Subcutaneous abdominal adipose tissue (tissue), 5 donors: ENCODE measurements around the gene HERPUD1.

Experiments used
- H3K27ac ChIP-seq: one replicate; pipeline ENCODE4 v1.7.0; 2013; ENCODE audit warnings: low read depth, mild to moderate bottlenecking, inconsistent platforms, low read length, moderate library complexity
- H3K27me3 ChIP-seq, 5 donors: one replicate each; pipeline ENCODE4 v1.7.0; 2013; ENCODE audit warnings: low read length in 5 of 5, inconsistent platforms in 1 of 5; ENCODE audit not compliant: control insufficient read depth in 5 of 5, insufficient read depth in 4 of 5
- H3K36me3 ChIP-seq, 5 donors: one replicate each; pipeline ENCODE4 v1.7.0; 2013; ENCODE audit warnings: low read length in 5 of 5; ENCODE audit not compliant: control insufficient read depth in 5 of 5, insufficient read depth in 5 of 5
- H3K4me1 ChIP-seq, 5 donors: one replicate each; pipeline ENCODE4 v1.7.0; 2013; ENCODE audit warnings: low read length in 5 of 5, mild to moderate bottlenecking in 3 of 5, moderate library complexity in 1 of 5; ENCODE audit not compliant: control insufficient read depth in 5 of 5, insufficient read depth in 5 of 5
- H3K4me3 ChIP-seq, 5 donors: one replicate each; pipeline ENCODE4 v1.7.0; 2013; ENCODE audit warnings: low read length in 5 of 5, low read depth in 1 of 5
- H3K9ac ChIP-seq, 5 donors: one replicate each; pipeline ENCODE4 v1.7.0; 2013; ENCODE audit warnings: low read length in 5 of 5, mild to moderate bottlenecking in 4 of 5, moderate library complexity in 3 of 5
- H3K9me3 ChIP-seq, 5 donors: one replicate each; pipeline ENCODE4 v1.7.0; 2013; ENCODE audit warnings: low read length in 5 of 5; ENCODE audit not compliant: control insufficient read depth in 5 of 5
- donor health status: healthy.
- donor health status: healthy.
- donor health status: healthy.
- donor health status: healthy.
- donor health status: healthy.

The HERPUD1 gene

GRCh38 chr16:56892705-56893104 lies 39.2 kb upstream of the HERPUD1 start:
- no peaks in the 10 kb centered on the region for H3K4me1 ChIP-seq
- no peak overlapping the region for H3K4me3 ChIP-seq
- no peaks in the 10 kb centered on the region for H3K36me3 ChIP-seq
- H3K27me3 ChIP-seq, result peaks cover 0 to 4% (median 0%) of the 10 kb centered on the region in 5 donors
- no peaks in the 10 kb centered on the region for H3K9me3 ChIP-seq
- H3K9ac ChIP-seq, result no peak overlapping the region
- no peak overlapping the region for H3K27ac ChIP-seq

GRCh38 chr16:56894331-56894917 lies 37.5 kb upstream of the HERPUD1 start:
- H3K9ac ChIP-seq, result no peak overlapping the region
- H3K27me3 ChIP-seq, result peaks cover 0 to 4% (median 0%) of the 10 kb centered on the region in 5 donors
- no peaks in the 10 kb centered on the region for H3K36me3 ChIP-seq
- no peaks in the 10 kb centered on the region for H3K4me1 ChIP-seq
- H3K27ac ChIP-seq, result no peak overlapping the region
- no peaks in the 10 kb centered on the region for H3K9me3 ChIP-seq
- H3K4me3 ChIP-seq, result no peak overlapping the region

- Histone ChIP-seq H3K27ac (no peak overlapping the region), H3K36me3 (no peaks in the 10 kb centered on the region), H3K9ac (no peak overlapping the region)
Observed at GRCh38 chr16:56895813-56896212, 36.1 kb upstream of the HERPUD1 start.

GRCh38 chr16:56896244-56896643 lies 35.7 kb upstream of the HERPUD1 start:
- Histone ChIP-seq H3K36me3 (no peaks in the 10 kb centered on the region), H3K27me3 (peaks cover 0 to 4% (median 0%) of the 10 kb centered on the region in 5 donors), H3K9ac (no peak overlapping the region), H3K9me3 (no peaks in the 10 kb centered on the region), H3K27ac (no peak overlapping the region), H3K4me1 (no peaks in the 10 kb centered on the region), H3K4me3 (no peak overlapping the region)

More at GRCh38 chr16:56895813-56896212, 36.1 kb upstream of the HERPUD1 start:
- Histone ChIP-seq H3K9me3 (no peaks in the 10 kb centered on the region), H3K27me3 (peaks cover 0 to 4% (median 0%) of the 10 kb centered on the region in 5 donors), H3K4me3 (no peak overlapping the region), H3K4me1 (no peaks in the 10 kb centered on the region)

GRCh38 chr16:56897026-56897799 lies 34.7 kb upstream of the HERPUD1 start:
- Histone ChIP-seq H3K4me3 (no peak overlapping the region), H3K27ac (no peak overlapping the region), H3K4me1 (no peaks in the 10 kb centered on the region), H3K9me3 (no peaks in the 10 kb centered on the region), H3K27me3 (peaks cover 0 to 10% (median 0%) of the 10 kb centered on the region in 5 donors), H3K9ac (no peak overlapping the region), H3K36me3 (no peaks in the 10 kb centered on the region)

GRCh38 chr16:56898847-56899246 lies 33.1 kb upstream of the HERPUD1 start:
- H3K9me3 ChIP-seq, result no peaks in the 10 kb centered on the region
- peaks cover 0 to 11% (median 0%) of the 10 kb centered on the region in 5 donors for H3K27me3 ChIP-seq
- H3K27ac ChIP-seq, result no peak overlapping the region
- H3K9ac ChIP-seq, result no peak overlapping the region
- no peaks in the 10 kb centered on the region for H3K4me1 ChIP-seq
- H3K36me3 ChIP-seq, result no peaks in the 10 kb centered on the region
- no peak overlapping the region for H3K4me3 ChIP-seq

- no peaks in the 10 kb centered on the region for H3K4me1 ChIP-seq
- no peak overlapping the region for H3K27ac ChIP-seq
- H3K4me3 ChIP-seq, result no peak overlapping the region
- H3K9me3 ChIP-seq, result no peaks in the 10 kb centered on the region
- H3K27me3 ChIP-seq, result peaks cover 0 to 9% (median 0%) of the 10 kb centered on the region in 5 donors
- H3K36me3 ChIP-seq, result no peaks in the 10 kb centered on the region
- H3K9ac ChIP-seq, result no peak overlapping the region
Observed at GRCh38 chr16:56903866-56904265, 28.1 kb upstream of the HERPUD1 start.

- H3K4me3 ChIP-seq, result no peak overlapping the region
- H3K9ac ChIP-seq, result no peak overlapping the region
- peaks cover 0 to 28% (median 12%) of the 10 kb centered on the region in 5 donors for H3K4me1 ChIP-seq
- no peaks in the 10 kb centered on the region for H3K36me3 ChIP-seq
- no peaks in the 10 kb centered on the region for H3K9me3 ChIP-seq
- H3K27me3 ChIP-seq, result peaks cover 0 to 3% (median 0%) of the 10 kb centered on the region in 5 donors
- no peak overlapping the region for H3K27ac ChIP-seq
Observed at GRCh38 chr16:56907401-56907800, 24.5 kb upstream of the HERPUD1 start.

GRCh38 chr16:56909527-56909979 lies 22.4 kb upstream of the HERPUD1 start:
- peaks cover 0 to 39% (median 17%) of the 10 kb centered on the region in 5 donors for H3K4me1 ChIP-seq
- no peak overlapping the region for H3K27ac ChIP-seq
- no peaks in the 10 kb centered on the region for H3K36me3 ChIP-seq

GRCh38 chr16:56910112-56910511 lies 21.8 kb upstream of the HERPUD1 start:
- H3K9ac ChIP-seq, result no peak overlapping the region
- peaks cover 0 to 3% (median 0%) of the 10 kb centered on the region in 5 donors for H3K27me3 ChIP-seq
- H3K36me3 ChIP-seq, result no peaks in the 10 kb centered on the region
- H3K4me1 ChIP-seq, result peaks cover 0 to 44% (median 17%) of the 10 kb centered on the region in 5 donors
- H3K4me3 ChIP-seq, result no peak overlapping the region
- no peak overlapping the region for H3K27ac ChIP-seq
- no peaks in the 10 kb centered on the region for H3K9me3 ChIP-seq

More at GRCh38 chr16:56909527-56909979, 22.4 kb upstream of the HERPUD1 start:
- no peaks in the 10 kb centered on the region for H3K9me3 ChIP-seq
- no peak overlapping the region for H3K9ac ChIP-seq
- peaks cover 0 to 3% (median 0%) of the 10 kb centered on the region in 5 donors for H3K27me3 ChIP-seq
- H3K4me3 ChIP-seq, result no peak overlapping the region
